Peyer's patch (tissue), 4 donors: ENCODE measurements around the gene CC2D2A.

Experiments used
- POLR2A ChIP-seq, 2 donors: fragments of 450-650 bp; IDR thresholded peaks; one replicate each; pipeline ENCODE4 v1.5.1; 2017; ENCODE audit warnings: antibody characterized with exemption in 2 of 2, mild to moderate bottlenecking in 2 of 2, moderate library complexity in 2 of 2
- TF ChIP-seq, protein P1 (sequence below), 6 experiments: fragments of 450-650 bp in 4 of 6; fragments of 200-600 bp in 2 of 6; sonication (generic) in 1 of 6; IDR thresholded peaks; one replicate each; pipeline ENCODE4 v1.5.1; 2017 to 2019; ENCODE audit warnings: antibody characterized with exemption in 6 of 6, mild to moderate bottlenecking in 3 of 6, moderate library complexity in 1 of 6

DNA sequence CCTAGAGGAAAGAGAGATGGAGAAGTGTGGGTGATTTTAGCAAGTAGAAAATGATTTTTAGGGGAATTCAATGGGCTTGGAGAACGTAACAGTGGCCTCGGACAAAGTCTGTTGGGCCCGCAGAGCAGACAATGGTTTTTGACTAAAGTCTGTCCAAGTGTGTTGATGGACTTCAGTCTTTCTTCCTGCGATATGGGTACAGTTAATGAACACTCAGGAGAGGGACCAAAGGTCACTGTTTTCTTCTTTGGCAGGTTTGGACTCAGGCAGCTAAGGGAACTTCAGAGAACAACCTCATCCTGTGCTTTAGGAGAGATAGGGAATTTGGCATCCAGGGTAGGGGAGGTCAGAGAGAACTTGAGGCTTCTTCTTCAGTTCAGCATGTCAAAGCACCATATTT, 38.0 kb downstream of the CC2D2A start:
- TF ChIP-seq, protein P1, sequence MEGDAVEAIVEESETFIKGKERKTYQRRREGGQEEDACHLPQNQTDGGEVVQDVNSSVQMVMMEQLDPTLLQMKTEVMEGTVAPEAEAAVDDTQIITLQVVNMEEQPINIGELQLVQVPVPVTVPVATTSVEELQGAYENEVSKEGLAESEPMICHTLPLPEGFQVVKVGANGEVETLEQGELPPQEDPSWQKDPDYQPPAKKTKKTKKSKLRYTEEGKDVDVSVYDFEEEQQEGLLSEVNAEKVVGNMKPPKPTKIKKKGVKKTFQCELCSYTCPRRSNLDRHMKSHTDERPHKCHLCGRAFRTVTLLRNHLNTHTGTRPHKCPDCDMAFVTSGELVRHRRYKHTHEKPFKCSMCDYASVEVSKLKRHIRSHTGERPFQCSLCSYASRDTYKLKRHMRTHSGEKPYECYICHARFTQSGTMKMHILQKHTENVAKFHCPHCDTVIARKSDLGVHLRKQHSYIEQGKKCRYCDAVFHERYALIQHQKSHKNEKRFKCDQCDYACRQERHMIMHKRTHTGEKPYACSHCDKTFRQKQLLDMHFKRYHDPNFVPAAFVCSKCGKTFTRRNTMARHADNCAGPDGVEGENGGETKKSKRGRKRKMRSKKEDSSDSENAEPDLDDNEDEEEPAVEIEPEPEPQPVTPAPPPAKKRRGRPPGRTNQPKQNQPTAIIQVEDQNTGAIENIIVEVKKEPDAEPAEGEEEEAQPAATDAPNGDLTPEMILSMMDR (IDR thresholded peaks at IDR 0.05), result no peak
- TF ChIP-seq POLR2A (IDR thresholded peaks at IDR 0.05), result no peak
